HepG2 (cell line): ENCODE results near the gene ZC3H13. TPM values are rescaled to one million over a fixed set of nuclear protein-coding genes. Genes with fewer than 3 reads are reported as not detected.

Experiments used
- ATAC-seq: fragments of 200-7000 bp; cut with Tn5 transposase; 3 replicates; pipeline ENCODE4 v1.9.1; 2020; ENCODE audit warnings: mild to moderate bottlenecking, moderate library complexity
- BruUV-seq: library from RNA; stranded (reverse); fragments of 400-500 nt; replicated peaks from 2 replicates; lab custom pipeline; 2021; lab: Mats Ljungman, UMichigan
- CTCF ChIA-PET: fragments of 300-600 bp; formaldehyde crosslinking; extraction: SDS; loops from one replicate; lab custom pipeline; 2021; ENCODE audit warnings: low total read pairs, inconsistent platforms, low intra/inter-chr PET ratio; lab: Yijun Ruan, JAX
- POLR2A ChIA-PET: fragments of 350-600 bp; sonication (Branson Sonifier 250); formaldehyde crosslinking; loops from one replicate; lab custom pipeline; 2020; ENCODE audit warnings: antibody characterized with exemption, inconsistent platforms; lab: Yijun Ruan, JAX
- DNase-seq: peaks from one replicate; pipeline ENCODE4 v3.0.0-alpha.2; 2015; ENCODE audit warnings: low spot score
- FAIRE-seq: peaks from 3 replicates; lab custom pipeline; 2011; peaks lifted over from hg19 to GRCh38; lab: Jason Lieb, UNC
- H2AFZ ChIP-seq: one replicate; pipeline ENCODE4 v1.6.1; 2011; ENCODE audit warnings: low read length, inconsistent platforms
- H3K27ac ChIP-seq: fragments of 300-600 bp; 3 replicates; pipeline ENCODE4 v1.8.0; 2011; ENCODE audit warnings: mixed run types, mild to moderate bottlenecking, mixed read lengths, low read length, inconsistent platforms; ENCODE audit not compliant: insufficient read depth; ENCODE audit errors: extremely low read length
- H3K27me3 ChIP-seq, 2 experiments: fragments of 200-600 bp in 1 of 2; 2 replicates in 1 of 2; 3 replicates in 1 of 2; pipeline versions ENCODE4 v1.6.0 to v1.8.0; 2011; ENCODE audit warnings: low read length in 2 of 2, mild to moderate bottlenecking in 2 of 2, moderate library complexity in 2 of 2, inconsistent platforms in 1 of 2; ENCODE audit not compliant: insufficient read depth in 2 of 2, control insufficient read depth in 1 of 2
- H3K36me3 ChIP-seq, 2 experiments: fragments of 200-600 bp in 1 of 2; replicated peaks in 1 of 2; 2 replicates in 1 of 2; 3 replicates in 1 of 2; pipeline versions ENCODE4 v1.5.1 to v1.8.0; 2011; ENCODE audit warnings: low read length in 2 of 2, inconsistent platforms in 1 of 2; ENCODE audit not compliant: insufficient read depth in 2 of 2, control insufficient read depth in 1 of 2
- H3K4me1 ChIP-seq: 2 replicates; pipeline ENCODE4 v1.5.1; 2012; ENCODE audit warnings: low read length, inconsistent platforms; ENCODE audit not compliant: insufficient read depth
- H3K4me2 ChIP-seq: 2 replicates; pipeline ENCODE4 v1.6.0; 2011; ENCODE audit warnings: low read depth, low read length, inconsistent platforms
- H3K4me3 ChIP-seq, 3 experiments: fragments of 200-600 bp in 1 of 3; sonication (generic), shearing (Covaris generic) in 1 of 3; replicated peaks in 1 of 3; 2 replicates each; pipeline ENCODE4 v1.5.1; 2011 to 2016; ENCODE audit warnings: low read length in 3 of 3, inconsistent platforms in 2 of 3, low read depth in 2 of 3, mild to moderate bottlenecking in 2 of 3, control low read depth in 1 of 3, mixed read lengths in 1 of 3; ENCODE audit not compliant: insufficient read depth in 1 of 3
- H3K79me2 ChIP-seq: one replicate; pipeline ENCODE4 v1.6.1; 2011; ENCODE audit warnings: low read length, inconsistent platforms; ENCODE audit not compliant: insufficient read depth
- H3K9ac ChIP-seq: 2 replicates; pipeline ENCODE4 v1.6.0; 2011; ENCODE audit warnings: mild to moderate bottlenecking, low read depth, low read length, inconsistent platforms; ENCODE audit not compliant: insufficient read depth
- H3K9me3 ChIP-seq: 2 replicates; pipeline ENCODE4 v1.5.1; 2012; ENCODE audit warnings: mild to moderate bottlenecking, low read length
- H4K20me1 ChIP-seq: 2 replicates; pipeline ENCODE4 v1.6.0; 2011; ENCODE audit warnings: inconsistent platforms, mild to moderate bottlenecking, low read length, moderate library complexity; ENCODE audit not compliant: insufficient read depth
- DDIT3 ChIP-seq: sonication (generic); formaldehyde crosslinking; IDR thresholded peaks from 2 replicates; pipeline ENCODE4 v1.4.0; 2020; ENCODE audit warnings: mild to moderate bottlenecking, missing genetic modification reagents
- KDM5A ChIP-seq: fragments of 200-600 bp; sonication (generic); IDR thresholded peaks from 2 replicates; pipeline ENCODE4 v1.7.0; 2018; ENCODE audit warnings: antibody characterized with exemption, mild to moderate bottlenecking, low read length, borderline replicate concordance
- MYNN ChIP-seq: sonication (generic); formaldehyde crosslinking; IDR thresholded peaks from 2 replicates; pipeline ENCODE4 v1.4.0; 2020; ENCODE audit warnings: mild to moderate bottlenecking, low read depth, missing genetic modification reagents
- PBX2 ChIP-seq: IDR thresholded peaks from 2 replicates; pipeline ENCODE4 v1.6.1; 2016; ENCODE audit warnings: control low read depth
- RARA ChIP-seq: IDR thresholded peaks from 2 replicates; pipeline ENCODE4 v1.6.1; 2016; ENCODE audit warnings: missing genetic modification reagents, missing compliant biosample characterization
- RCOR2 ChIP-seq: IDR thresholded peaks from 2 replicates; pipeline ENCODE4 v1.6.1; 2016; ENCODE audit warnings: missing biosample characterization, missing genetic modification reagents
- RELA ChIP-seq: sonication (generic); formaldehyde crosslinking; IDR thresholded peaks from 2 replicates; pipeline ENCODE4 v1.4.0; 2020; ENCODE audit warnings: missing genetic modification reagents
- ZBTB34 ChIP-seq: sonication (generic); formaldehyde crosslinking; IDR thresholded peaks from 2 replicates; pipeline ENCODE4 v1.8.0; 2022; ENCODE audit warnings: mild to moderate bottlenecking, missing genetic modification reagents
- ZBTB4 ChIP-seq: sonication (generic); formaldehyde crosslinking; IDR thresholded peaks from 2 replicates; pipeline ENCODE4 v1.4.0; 2020; ENCODE audit warnings: missing genetic modification reagents, mild to moderate bottlenecking, borderline replicate concordance
- ZNF777 ChIP-seq: sonication (generic); formaldehyde crosslinking; IDR thresholded peaks from 2 replicates; pipeline ENCODE4 v1.4.0; 2020; ENCODE audit warnings: missing genetic modification reagents
- WGBS: methylation state at CpG from one replicate; pipeline ENCODE4 v1.1.6; 2017; ENCODE audit warnings: low lambda C conversion rate; 5-methylcytosine and 5-hydroxymethylcytosine counted together
- in situ Hi-C: cut with HindIII; loops from 2 replicates; pipeline ENCODE4 v1.10.0; 2017; ENCODE audit warnings: low pct_unique_long_range_greater_than_20kb; ENCODE audit not compliant: extremely low pct_ligation_motif_present
- intact Hi-C: fragments of 100-400 bp; cut with micrococcal nuclease; formaldehyde crosslinking; loops from one replicate; pipeline ENCODE4 v1.10.0; 2022; ENCODE audit not compliant: unreplicated experiment
- polyA plus RNA-seq, 8 experiments: library from polyadenylated mRNA; depleted of rRNA in 3 of 8; stranded (reverse) in 7 of 8; unstranded in 1 of 8; fragments of >200 nt; fragmentation: Illumina TruSeq in 4 of 8; extraction: Trizol in 4 of 8; gene quantifications; 2 replicates each; pipeline versions ENCODE4 v1.2.1 to v1.2.3, GENCODE V29; 2011 to 2016; ENCODE audit warnings: low read depth in 4 of 8, missing spikeins in 1 of 8, mixed read lengths in 1 of 8; ENCODE audit not compliant: insufficient read depth in 1 of 8
- total RNA-seq, 5 experiments: library from RNA; depleted of rRNA; stranded (reverse); fragments of >200 nt; fragmentation: Illumina TruSeq; extraction: Trizol; gene quantifications; 2 replicates each; pipeline ENCODE4 v1.2.3, GENCODE V29; 2016; ENCODE audit warnings: low read depth in 1 of 5
- TF ChIP-seq, protein P1 (sequence below): sonication (generic); formaldehyde crosslinking; IDR thresholded peaks from 2 replicates; pipeline ENCODE4 v1.8.1; 2023; ENCODE audit warnings: mild to moderate bottlenecking, missing genetic modification reagents, borderline replicate concordance
- TF ChIP-seq, protein P2 (sequence below): IDR thresholded peaks from 2 replicates; pipeline ENCODE4 v1.6.1; 2012; ENCODE audit warnings: inconsistent platforms
- TF ChIP-seq, protein P3 (sequence below): sonication (generic); formaldehyde crosslinking; conservative IDR thresholded peaks from 2 replicates; pipeline ENCODE4 v1.8.1; 2023; ENCODE audit warnings: missing genetic modification reagents
- TF ChIP-seq, protein P4 (sequence below): IDR thresholded peaks from 2 replicates; pipeline ENCODE4 v1.6.1; 2016; ENCODE audit warnings: missing genetic modification reagents, missing compliant biosample characterization
- TF ChIP-seq, protein P5 (sequence below): sonication (generic); formaldehyde crosslinking; IDR thresholded peaks from 2 replicates; pipeline ENCODE4 v1.5.0; 2020; ENCODE audit warnings: mild to moderate bottlenecking, low read depth, missing genetic modification reagents, borderline replicate concordance

ZC3H13 gene
- total and polyA plus RNA-seq, 2 of the 13 experiments (the other 11 are each of a cell fraction or from before 2014, with no cell fraction given) = 2.7 to 23.5 TPM

- TF ChIP-seq, protein P1, sequence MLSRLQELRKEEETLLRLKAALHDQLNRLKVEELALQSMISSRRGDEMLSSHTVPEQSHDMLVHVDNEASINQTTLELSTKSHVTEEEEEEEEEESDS = no peak
- TF ChIP-seq, protein P2, sequence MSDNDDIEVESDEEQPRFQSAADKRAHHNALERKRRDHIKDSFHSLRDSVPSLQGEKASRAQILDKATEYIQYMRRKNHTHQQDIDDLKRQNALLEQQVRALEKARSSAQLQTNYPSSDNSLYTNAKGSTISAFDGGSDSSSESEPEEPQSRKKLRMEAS = no peak
- no peak for TF ChIP-seq KDM5A
- TF ChIP-seq DDIT3 (CRISPR knock-in tag) = no peak
- TF ChIP-seq RELA = no peak
- TF ChIP-seq, protein P3, sequence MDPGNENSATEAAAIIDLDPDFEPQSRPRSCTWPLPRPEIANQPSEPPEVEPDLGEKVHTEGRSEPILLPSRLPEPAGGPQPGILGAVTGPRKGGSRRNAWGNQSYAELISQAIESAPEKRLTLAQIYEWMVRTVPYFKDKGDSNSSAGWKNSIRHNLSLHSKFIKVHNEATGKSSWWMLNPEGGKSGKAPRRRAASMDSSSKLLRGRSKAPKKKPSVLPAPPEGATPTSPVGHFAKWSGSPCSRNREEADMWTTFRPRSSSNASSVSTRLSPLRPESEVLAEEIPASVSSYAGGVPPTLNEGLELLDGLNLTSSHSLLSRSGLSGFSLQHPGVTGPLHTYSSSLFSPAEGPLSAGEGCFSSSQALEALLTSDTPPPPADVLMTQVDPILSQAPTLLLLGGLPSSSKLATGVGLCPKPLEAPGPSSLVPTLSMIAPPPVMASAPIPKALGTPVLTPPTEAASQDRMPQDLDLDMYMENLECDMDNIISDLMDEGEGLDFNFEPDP (CRISPR knock-in tag) = no peak
- TF ChIP-seq, protein P4, sequence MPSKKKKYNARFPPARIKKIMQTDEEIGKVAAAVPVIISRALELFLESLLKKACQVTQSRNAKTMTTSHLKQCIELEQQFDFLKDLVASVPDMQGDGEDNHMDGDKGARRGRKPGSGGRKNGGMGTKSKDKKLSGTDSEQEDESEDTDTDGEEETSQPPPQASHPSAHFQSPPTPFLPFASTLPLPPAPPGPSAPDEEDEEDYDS (CRISPR knock-in tag) = no peak
Measured at GRCh38 chr13:46077265-46077664, 24.7 kb upstream of the ZC3H13 start (continued).

DNA sequence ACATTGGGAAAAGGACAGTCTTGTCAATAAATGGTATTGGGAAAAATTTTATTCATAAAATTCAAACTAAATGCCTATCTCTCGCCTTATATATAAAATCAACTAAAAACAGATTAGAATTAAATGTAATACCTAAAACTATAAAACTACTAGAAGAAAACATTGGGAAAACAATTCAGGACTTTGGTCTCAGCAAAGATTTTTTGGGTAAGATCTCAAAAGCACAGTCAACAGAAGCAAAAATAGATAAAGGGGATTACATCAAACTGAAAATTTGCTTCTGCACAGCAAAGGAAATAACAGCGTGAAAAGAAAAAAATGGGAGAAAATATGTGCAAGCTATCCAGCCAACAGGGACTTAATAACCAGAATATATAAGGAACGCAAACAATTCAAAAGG is 24.3 kb upstream of the ZC3H13 start:
- no peak overlapping the region for H3K4me2 ChIP-seq
- 86% methylated on average over 3 of the region's 3 CpGs for WGBS
- no peak overlapping the region for H3K9ac ChIP-seq
- no peaks in the 10 kb centered on the region for H3K79me2 ChIP-seq
- H4K20me1 ChIP-seq = no peaks in the 10 kb centered on the region
- in situ Hi-C loops = no loop called here
- POLR2A ChIA-PET = no interaction called here
- no peaks in the 10 kb centered on the region for H3K27me3 ChIP-seq
- no peaks in the 10 kb centered on the region for H3K9me3 ChIP-seq
- BruUV-seq = no TSS peak
- H3K4me1 ChIP-seq = no peaks in the 10 kb centered on the region
- DNase-seq = no peak
- no peak for FAIRE-seq
- no peak overlapping the region for H3K27ac ChIP-seq
- CTCF ChIA-PET = no interaction called here
- peaks cover 5 to 68% of the 10 kb centered on the region in 2 experiments for H3K36me3 ChIP-seq
- intact Hi-C loops = no loop called here
- H2AFZ ChIP-seq = no peak overlapping the region
- no peak for ATAC-seq
- no peak overlapping the region for H3K4me3 ChIP-seq
- TF ChIP-seq, protein P5, sequence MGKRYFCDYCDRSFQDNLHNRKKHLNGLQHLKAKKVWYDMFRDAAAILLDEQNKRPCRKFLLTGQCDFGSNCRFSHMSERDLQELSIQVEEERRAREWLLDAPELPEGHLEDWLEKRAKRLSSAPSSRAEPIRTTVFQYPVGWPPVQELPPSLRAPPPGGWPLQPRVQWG (CRISPR knock-in tag) = no peak
- TF ChIP-seq RCOR2 (CRISPR knock-in tag) (no peak), ZNF777 (CRISPR knock-in tag) (no peak), MYNN (no peak), RARA (CRISPR knock-in tag) (no peak), ZBTB4 (CRISPR knock-in tag) (no peak), ZBTB34 (no peak), PBX2 (no peak)
